GM12864 (cell line): ENCODE data around the gene NXNL2.

ENCODE experiments used
- DNase-seq: peaks from one replicate; pipeline ENCODE4 v3.0.0-alpha.2; 2011; ENCODE audit warnings: low read depth
- H3K4me3 ChIP-seq: 2 replicates; pipeline ENCODE4 v1.5.1; 2011; ENCODE audit warnings: mild to moderate bottlenecking, low read depth, low read length, control low read depth
- CTCF ChIP-seq: IDR thresholded peaks from 2 replicates; pipeline ENCODE4 v1.5.1; 2011; ENCODE audit warnings: low read depth, mild to moderate bottlenecking, moderate library complexity, low read length, control low read depth, inconsistent platforms; ENCODE audit errors: missing control alignments

NXNL2 gene

GRCh38 chr9:88502552-88503034 is 32.4 kb upstream of the NXNL2 start:
- TF ChIP-seq CTCF, result no peak
- DNase-seq, result no peak
- no peak overlapping the region for H3K4me3 ChIP-seq

- no peak for DNase-seq
- no peak for TF ChIP-seq CTCF
- no peak overlapping the region for H3K4me3 ChIP-seq
Observed at GRCh38 chr9:88503081-88503844, 31.7 kb upstream of the NXNL2 start.

GRCh38 chr9:88503845-88504764 is 30.9 kb upstream of the NXNL2 start:
- TF ChIP-seq CTCF, result no peak
- no peak for DNase-seq
- no peak overlapping the region for H3K4me3 ChIP-seq

GRCh38 chr9:88508326-88508725 is 26.7 kb upstream of the NXNL2 start:
- no peak for DNase-seq
- no peak for TF ChIP-seq CTCF
- no peak overlapping the region for H3K4me3 ChIP-seq

GRCh38 chr9:88511906-88512305 is 23.1 kb upstream of the NXNL2 start:
- no peak overlapping the region for H3K4me3 ChIP-seq
- no peak for DNase-seq
- TF ChIP-seq CTCF, result no peak

- TF ChIP-seq CTCF, result no peak
- no peak for DNase-seq
- H3K4me3 ChIP-seq, result no peak overlapping the region
Observed at GRCh38 chr9:88514247-88514646, 20.7 kb upstream of the NXNL2 start.
